Epithelial cell of esophagus (primary cell): ENCODE data around the gene SLC44A1.
A peak's percentile ranks its signal among the peaks of the same experiment; 100 is the strongest.

ENCODE experiments used
- DNase-seq: peaks from one replicate; pipeline ENCODE4 v3.0.0; 2010; ENCODE audit warnings: low read depth
- H3K4me3 ChIP-seq: 2 replicates; pipeline ENCODE4 v1.5.1; 2011; ENCODE audit warnings: mild to moderate bottlenecking, low read length, control low read depth
- TF ChIP-seq, protein P1 (sequence below): IDR thresholded peaks from 2 replicates; pipeline ENCODE4 v1.5.1; 2011; ENCODE audit warnings: low read depth, mild to moderate bottlenecking, low read length, control low read depth, inconsistent platforms; ENCODE audit not compliant: insufficient read depth; ENCODE audit errors: missing control alignments

SLC44A1 gene

GRCh38 chr9:105329719-105330062, 85.2 kb downstream of the SLC44A1 start:
- TF ChIP-seq, protein P1, sequence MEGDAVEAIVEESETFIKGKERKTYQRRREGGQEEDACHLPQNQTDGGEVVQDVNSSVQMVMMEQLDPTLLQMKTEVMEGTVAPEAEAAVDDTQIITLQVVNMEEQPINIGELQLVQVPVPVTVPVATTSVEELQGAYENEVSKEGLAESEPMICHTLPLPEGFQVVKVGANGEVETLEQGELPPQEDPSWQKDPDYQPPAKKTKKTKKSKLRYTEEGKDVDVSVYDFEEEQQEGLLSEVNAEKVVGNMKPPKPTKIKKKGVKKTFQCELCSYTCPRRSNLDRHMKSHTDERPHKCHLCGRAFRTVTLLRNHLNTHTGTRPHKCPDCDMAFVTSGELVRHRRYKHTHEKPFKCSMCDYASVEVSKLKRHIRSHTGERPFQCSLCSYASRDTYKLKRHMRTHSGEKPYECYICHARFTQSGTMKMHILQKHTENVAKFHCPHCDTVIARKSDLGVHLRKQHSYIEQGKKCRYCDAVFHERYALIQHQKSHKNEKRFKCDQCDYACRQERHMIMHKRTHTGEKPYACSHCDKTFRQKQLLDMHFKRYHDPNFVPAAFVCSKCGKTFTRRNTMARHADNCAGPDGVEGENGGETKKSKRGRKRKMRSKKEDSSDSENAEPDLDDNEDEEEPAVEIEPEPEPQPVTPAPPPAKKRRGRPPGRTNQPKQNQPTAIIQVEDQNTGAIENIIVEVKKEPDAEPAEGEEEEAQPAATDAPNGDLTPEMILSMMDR = no peak

DNA sequence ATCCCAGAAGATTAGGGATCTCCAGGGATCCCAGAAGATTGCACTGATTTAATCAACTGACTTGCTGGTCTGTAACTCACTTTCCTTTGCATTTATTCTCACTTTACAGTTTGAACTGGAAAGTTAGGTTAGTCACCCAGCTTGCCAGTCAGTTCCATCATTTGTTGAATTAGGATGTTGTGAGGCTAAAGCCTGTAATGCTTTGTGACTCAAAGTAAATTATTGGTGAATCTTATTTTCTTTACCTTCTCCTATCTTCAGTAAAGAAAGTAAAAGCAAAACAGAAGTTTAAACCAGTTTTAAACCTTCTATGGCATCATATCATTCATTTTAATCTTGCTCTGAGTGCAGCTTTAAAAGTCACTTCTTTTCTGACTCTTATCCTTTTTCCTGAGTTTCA, 85.8 kb downstream of the SLC44A1 start:
- peak; percentile 15 for DNase-seq
- TF ChIP-seq, protein P1 = no peak
- H3K4me3 ChIP-seq = no peak overlapping the region

More at GRCh38 chr9:105329719-105330062, 85.2 kb downstream of the SLC44A1 start:
- no peak overlapping the region for H3K4me3 ChIP-seq
- no peak for DNase-seq

DNA sequence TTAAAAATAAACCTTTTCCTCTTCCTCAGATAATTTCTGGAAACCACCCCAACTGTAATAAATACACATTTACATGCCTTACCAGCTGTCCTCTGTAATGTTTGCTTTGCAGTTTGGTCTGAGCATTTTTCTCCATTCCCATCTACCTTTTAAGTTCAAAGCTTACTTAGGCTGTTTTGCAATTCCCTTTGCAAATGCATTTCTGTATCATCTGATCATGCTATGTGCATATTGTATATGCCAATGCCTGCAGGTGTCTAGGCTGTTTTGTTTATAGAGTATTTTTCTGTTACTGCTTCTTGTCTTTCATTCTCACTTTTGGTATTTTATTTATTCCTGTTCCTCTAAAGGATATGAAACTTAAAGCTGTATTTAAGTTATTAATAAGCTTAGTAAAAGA, 86.3 kb downstream of the SLC44A1 start:
- TF ChIP-seq, protein P1 = no peak
- no peak overlapping the region for H3K4me3 ChIP-seq
- DNase-seq = no peak

- no peak overlapping the region for H3K4me3 ChIP-seq
- TF ChIP-seq, protein P1 = no peak
- no peak for DNase-seq
Measured at GRCh38 chr9:105331160-105331559, 86.7 kb downstream of the SLC44A1 start.

GRCh38 chr9:105331755-105332154, 87.3 kb downstream of the SLC44A1 start:
- TF ChIP-seq, protein P1 = no peak
- no peak for DNase-seq
- H3K4me3 ChIP-seq = no peak overlapping the region

DNA sequence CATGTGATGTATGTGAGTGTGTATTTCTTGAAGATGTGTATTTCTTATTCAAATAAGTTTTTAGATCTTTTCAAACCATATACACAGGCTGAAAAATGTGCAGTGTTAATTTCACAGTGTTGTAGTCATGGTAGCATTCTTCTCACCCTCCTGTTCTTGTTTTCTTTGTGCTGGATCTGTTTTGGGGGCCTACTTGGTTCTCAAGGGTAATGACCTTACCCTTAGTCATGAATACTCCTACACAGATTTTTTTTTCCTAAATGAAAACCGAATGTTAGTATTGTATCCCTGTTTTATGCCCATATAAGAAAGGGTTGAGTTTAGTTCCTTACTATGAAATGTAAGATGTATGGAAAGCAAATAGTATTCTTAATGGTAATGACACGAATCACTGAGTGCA, 88.0 kb downstream of the SLC44A1 start:
- H3K4me3 ChIP-seq = no peak overlapping the region
- TF ChIP-seq, protein P1 = no peak
- DNase-seq = no peak

- TF ChIP-seq, protein P1 = no peak
- no peak overlapping the region for H3K4me3 ChIP-seq
- DNase-seq = no peak
Measured at GRCh38 chr9:105333076-105333475, 88.6 kb downstream of the SLC44A1 start.
